Activated CD4-positive, alpha-beta T cell treated with anti-CD3 and anti-CD28 coated beads for 48 hours (primary cell): ENCODE data around the gene CUTC.
"Not testable (repeated sequence)": the region's sequence is repeated elsewhere in the genome, so short reads cannot be mapped to it uniquely, and the experiment has no call there.

Source experiments
- DNase-seq: peaks from one replicate; pipeline ENCODE4 v3.0.0-alpha.2; 2020

Gene CUTC

GRCh38 chr10:99743841-99744240 lies 11.8 kb downstream of the CUTC start:
- no peak for DNase-seq

DNA sequence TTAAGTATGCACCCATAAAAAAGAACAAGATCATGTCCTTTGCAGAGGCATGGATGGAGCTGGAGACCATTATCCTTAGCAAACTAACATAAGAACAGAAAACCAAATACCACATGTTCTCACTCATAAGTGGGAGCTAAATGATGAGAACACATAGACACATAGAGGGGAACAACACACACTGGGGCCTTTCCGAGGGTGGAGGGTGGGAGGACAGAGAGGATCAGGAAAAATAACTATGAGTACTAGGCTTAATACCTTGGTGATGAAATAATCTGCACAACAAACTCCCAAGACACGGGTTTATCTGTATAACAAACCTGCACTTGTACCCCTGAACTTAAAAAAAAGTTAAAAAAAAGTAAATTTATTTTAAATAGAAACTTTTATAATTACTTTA lies 14.1 kb downstream of the CUTC start:
- not testable (repeated sequence) for DNase-seq

GRCh38 chr10:99748823-99749451 lies 16.9 kb downstream of the CUTC start:
- no peak for DNase-seq

DNA sequence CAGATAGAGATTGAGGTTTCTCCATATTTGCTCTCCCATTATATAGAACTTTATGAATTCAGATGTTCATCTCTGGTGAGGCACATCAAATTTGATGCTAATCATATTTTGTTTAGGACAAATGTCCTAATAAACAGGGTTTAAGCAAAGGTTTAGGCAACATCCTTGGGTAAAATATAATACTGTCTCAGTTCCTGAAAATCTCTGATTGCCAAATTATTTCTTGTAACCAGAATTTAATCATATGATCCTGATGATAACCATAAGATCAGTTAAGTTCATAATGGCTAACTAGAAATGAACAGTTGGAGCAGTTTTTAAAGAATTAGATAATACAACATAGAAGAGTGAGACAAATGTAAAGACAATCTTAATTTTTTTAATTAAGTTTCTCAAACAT lies 18.6 kb downstream of the CUTC start:
- no peak for DNase-seq

GRCh38 chr10:99754670-99755069 lies 22.6 kb downstream of the CUTC start:
- no peak for DNase-seq

DNA sequence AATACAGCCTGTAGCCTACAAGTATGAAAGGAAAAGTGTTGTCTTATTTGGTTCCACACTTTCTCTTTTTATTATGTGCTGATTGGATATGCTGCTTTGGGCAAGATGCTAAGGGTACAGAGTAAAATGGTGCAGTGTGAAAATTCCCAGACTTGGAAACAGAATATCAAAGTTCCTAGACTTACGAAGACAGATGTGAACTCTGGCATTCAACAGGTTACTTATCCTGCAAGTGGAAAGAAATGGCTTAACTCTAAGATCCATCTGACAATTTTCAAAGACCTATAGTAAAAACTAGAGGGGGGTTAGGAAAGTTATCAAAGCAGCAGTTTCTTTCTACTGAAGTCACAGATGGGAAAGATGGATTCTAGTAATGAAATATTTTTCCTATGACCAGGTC lies 24.1 kb downstream of the CUTC start:
- DNase-seq: no peak

DNA sequence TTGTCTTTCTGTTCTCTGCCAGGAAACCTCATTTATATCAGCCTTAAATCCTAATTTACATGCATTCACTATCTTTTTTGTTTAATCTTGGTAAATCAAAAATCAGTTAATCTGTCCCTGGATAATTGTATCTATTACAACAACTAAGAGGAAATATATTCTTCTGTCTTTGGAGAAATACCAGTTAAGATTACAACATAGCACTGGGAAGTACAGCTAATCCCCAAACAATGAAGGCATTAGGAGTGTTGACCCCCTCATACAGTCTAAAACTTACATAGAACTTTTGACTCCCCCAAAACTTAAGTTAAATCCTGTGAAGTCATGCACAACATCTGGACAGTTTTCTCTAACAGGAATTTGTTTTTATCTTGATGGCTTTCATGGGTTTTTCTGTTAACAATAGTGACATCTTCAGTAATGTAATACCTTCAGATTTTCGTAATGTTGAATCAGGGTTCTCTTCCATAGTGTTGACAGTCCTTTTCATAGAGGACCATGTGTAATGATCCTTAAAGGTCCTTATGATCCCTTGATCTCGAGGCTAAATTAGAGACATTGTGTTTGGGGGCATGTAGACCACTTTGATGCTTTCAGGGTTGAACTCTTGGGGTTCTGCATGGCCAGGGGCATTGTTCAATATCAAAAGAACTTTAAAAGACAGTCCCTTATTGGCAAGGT lies 26.3 kb downstream of the CUTC start:
- no peak for DNase-seq

DNA sequence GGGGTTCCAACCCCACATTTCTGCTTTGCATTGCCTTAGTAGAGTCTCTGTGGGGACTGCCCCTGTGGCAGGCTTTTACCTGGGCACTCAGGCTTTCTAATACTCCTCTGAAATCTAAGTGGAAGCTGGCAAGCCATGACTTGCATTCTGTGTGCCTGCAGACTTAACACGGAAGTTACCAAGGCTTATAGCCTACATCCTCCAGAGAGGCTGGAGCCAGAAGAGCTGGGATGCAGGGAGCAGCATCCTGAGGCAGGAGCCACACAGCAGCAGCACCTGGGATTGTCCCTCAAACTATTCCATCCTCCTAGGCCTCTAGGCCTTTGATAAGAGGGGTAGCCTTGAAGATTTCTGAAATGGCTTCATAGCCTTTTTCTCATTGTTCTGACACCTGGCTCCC lies 28.3 kb downstream of the CUTC start:
- DNase-seq: no peak

GRCh38 chr10:99761365-99761764 lies 29.3 kb downstream of the CUTC start:
- no peak for DNase-seq

DNA sequence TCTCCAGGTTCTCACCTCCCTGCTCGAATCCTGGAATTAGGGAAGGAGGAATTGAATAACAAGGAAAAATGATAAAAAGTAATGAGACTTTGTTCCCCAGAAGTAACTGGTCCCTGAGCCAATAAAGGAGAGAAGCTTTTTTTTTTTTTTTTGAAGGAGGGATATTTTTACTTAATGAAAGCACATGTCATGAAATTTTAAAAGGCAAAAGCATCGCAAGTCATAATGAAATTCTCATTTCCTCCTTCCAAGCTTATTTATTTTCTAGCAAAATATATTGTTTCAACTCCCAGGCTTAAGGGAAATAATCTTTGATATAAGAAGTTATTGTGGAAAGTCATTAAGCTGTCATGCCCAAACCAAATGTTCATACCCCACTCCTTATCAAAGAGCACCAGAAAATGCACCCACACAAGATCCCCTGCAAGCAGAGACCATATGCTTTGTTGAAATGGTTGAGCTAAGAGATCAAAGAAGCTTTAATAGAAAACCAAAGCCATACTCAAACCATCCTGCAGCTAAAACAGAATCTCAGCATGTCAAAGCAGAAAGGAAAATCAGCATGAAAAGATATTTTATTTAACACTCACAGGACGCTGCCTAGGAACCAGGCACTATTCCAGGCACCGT lies 33.8 kb downstream of the CUTC start:
- no peak for DNase-seq

DNA sequence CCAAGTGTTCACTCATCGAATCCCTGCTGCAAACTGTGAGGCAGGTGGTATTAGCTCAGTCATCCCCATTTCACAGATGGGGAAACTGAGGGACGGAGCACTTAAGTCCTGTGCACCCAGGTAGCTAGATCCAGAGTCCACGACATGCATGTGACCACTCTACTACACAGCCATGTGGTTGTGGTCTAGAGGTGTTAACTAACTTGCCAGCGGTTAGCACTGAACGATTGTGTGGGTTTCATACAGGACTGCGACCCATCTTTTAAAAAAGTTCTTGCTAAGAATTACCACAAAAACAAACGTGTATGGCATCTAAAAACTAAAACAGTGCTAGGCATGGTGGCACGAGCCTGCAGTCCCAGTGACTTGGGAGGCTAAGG lies 34.3 kb downstream of the CUTC start:
- DNase-seq: no peak

GRCh38 chr10:99767901-99768300 lies 35.9 kb downstream of the CUTC start:
- no peak for DNase-seq

- no peak for DNase-seq
These were observed 36.5 kb downstream of the CUTC start for GRCh38 chr10:99768556-99768955.

DNA sequence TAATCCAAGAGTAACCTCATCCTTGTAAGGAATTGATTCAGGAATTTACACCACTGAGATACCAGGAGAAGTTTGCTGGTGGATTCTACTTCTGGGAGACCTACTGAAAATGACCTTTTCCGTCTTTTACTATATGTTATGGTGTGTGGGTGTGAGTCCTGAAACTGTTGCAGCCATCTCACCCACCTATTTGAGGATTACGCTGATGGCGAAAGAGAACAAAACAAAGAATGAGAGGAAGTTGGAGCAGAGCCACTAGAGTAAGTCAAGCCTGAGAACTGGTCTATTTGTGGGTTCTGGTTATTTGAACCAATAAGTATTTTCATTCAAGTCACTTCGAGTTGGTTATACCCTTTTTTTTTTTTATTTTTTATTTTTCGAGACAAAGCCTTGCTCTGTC lies 37.7 kb downstream of the CUTC start:
- DNase-seq: no peak

DNA sequence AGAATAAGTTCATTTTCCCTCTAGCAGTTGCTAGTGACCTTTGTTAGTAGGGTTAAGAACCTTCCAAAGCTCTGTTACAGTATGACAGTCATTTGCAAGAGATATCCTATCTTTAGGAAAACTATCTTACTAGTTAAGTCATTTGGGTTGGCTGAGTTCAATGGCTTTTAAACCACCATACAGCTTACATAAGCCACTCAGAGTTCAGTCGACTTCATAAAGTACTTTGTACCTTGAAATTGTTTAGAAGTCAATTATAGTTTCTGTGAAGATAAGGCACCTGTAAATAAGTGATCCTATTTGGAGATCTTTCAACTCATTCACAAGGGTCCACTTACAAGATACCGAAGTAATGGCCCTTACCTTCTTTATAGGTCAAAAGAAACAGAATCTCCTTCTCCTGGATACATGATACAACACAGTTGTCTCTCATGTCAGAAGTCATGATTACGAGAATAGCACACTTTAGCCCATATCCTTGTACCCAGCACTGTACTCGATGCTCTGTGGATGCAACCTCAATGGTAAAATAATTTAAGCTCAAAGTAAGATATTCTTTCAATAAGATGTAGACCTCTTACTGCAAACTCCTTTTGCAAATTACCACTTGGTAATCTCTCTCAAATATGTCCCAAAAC lies 38.5 kb downstream of the CUTC start:
- no peak for DNase-seq

GRCh38 chr10:99775850-99776249 lies 43.8 kb downstream of the CUTC start:
- no peak for DNase-seq

DNA sequence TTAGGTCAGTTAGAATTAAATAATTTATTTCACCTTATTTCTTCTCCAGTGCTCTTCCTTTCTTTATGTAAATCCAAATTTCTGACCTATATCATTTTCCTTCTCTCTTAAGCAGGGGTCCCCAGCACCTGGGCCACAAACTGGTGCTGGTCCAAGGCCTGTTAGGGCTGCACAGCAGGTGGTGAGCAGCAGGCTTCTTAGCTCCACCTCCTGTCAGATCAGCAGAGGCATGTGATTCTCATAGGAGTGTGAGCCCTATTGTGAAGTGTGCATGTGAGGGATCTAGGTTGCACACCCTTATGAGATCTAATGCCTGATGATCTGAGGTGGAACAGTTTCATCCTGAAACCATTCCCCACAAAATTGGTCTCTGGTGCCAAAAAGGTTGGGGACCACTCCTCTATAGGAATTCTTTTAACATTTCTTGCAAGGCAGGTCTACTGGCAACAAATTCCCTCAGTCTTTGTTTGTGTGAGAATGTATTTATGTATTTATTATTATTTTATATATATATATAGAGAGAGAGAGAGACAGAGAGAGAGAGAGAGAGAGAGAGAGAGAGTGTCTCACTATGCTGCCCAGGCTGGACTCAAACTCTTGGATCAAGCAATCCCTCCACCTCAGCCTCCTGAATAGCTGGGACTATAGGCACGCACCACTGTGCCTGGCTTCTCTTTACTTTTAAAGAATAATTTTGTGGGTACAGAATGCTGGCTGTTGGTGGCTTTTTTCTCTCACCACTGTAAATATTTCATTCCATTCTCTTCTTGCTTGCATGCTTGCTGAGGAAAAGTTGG lies 46.1 kb downstream of the CUTC start:
- DNase-seq: no peak

DNA sequence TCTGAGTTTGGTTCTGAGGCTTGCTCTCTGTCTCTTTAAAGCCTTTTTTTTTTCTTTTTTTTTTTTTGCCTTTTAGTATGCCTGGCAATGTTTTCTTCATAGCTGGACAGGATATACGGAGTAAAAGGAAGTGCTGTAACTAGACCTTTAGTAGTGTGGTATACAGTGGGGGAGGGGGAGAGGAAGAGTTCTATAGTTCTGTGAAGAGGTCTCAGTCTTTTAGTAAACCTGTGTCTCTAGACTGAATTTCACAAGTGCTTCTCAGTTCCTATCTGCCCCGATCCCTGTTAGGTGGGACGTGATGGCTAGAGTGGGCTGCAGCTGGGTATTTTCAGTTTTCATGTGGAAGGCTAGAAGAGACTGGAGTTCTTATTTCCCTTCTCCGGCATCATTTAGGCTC lies 47.3 kb downstream of the CUTC start:
- no peak for DNase-seq

GRCh38 chr10:99781734-99782429 lies 49.8 kb downstream of the CUTC start:
- no peak for DNase-seq

DNA sequence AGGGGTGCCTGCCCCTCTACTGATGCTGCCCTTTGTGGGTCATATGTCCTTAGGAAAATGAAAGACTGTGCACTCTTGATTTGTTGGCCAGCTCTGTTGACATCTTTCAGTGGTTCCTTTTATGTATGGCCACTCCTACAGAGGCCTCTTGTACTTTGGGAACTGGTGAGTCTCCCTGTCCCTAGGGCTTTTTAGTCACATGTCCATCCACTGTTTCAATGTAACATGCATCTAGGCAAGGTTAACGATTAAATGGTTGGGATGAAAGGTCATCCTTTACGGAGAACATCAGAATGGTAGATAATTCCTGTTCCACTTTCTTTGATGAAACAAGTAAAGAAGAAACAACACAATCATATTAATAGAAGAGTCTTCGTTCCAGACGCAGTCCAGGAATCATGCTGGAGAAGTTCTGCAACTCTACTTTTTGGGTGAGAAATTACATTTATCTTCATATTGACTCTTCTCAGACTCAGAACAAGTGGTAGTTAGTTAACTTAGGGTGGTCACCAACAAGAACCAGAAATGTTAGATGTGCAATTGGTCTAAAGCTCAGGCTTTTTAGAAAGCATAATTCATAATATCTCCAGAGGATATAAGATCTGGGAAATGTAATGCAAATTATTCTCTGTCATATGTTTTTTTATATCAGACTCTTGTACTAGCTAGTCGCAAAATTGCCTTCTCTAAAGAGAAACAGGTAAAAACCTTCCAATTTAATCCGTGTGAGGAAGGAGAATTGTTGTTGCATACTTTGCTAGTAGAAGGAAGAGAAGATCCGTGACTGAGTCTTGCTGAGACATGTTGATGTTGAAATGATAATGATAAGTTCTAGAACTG lies 50.6 kb downstream of the CUTC start, which contains the start of gene ABCC2:
ABCC2 (plus strand) TSS at position 194 of the 840 bp plus-strand sequence; CDS start at position 399, 205 bp downstream.
- no peak for DNase-seq

DNA sequence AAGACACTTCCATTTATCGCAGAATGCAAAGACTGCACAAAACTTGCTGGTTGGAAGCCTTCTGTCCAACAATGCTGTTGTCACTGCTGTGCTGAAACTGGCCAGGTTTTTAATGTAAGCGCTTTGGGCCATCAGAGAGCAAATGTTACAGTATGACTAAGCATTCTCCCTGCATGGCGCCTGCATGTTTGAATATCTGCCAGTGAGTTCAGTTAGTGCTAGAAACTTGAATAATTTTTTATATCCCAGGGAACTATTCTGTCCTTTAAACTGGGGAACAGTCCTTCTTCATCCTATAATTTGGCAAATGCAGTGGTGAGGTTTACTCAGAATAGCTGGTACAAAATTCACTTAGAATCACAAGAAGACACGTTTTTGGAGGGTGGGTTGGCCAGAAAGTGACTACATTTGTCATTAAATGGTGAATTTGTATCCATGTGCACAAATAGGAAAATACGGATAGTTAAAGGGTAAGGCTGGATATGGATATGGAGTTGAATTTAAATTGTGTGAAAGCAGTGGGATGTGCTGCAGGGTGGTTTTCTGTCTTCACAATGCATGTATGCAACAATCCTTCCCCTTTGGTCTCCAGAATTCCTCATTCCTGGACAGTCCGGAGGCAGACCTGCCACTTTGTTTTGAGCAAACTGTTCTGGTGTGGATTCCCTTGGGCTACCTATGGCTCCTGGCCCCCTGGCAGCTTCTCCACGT lies 52.1 kb downstream of the CUTC start:
- DNase-seq: no peak
